Lower leg skin (tissue), 4 donors: ENCODE results near the gene PUS1. TPM values are rescaled to one million over a fixed set of nuclear protein-coding genes. Genes with fewer than 3 reads are reported as not detected.

Experiments used
- DNase-seq, 2 donors: peaks; one replicate each; pipeline ENCODE4 v3.0.0-alpha.2; 2019; ENCODE audit warnings: low spot score in 2 of 2
- H3K4me3 ChIP-seq: fragments of 200-600 bp; sonication (generic); 2 replicates; pipeline ENCODE4 v1.5.1; 2017; ENCODE audit warnings: mild to moderate bottlenecking, low read depth; ENCODE audit not compliant: poor library complexity, severe bottlenecking
- CTCF ChIP-seq, 3 donors: fragments of 450-650 bp; IDR thresholded peaks; one replicate each; pipeline ENCODE4 v1.5.1; 2016; ENCODE audit warnings: antibody characterized with exemption in 3 of 3, mild to moderate bottlenecking in 3 of 3, moderate library complexity in 2 of 3
- POLR2A ChIP-seq, 2 donors: fragments of 450-650 bp; IDR thresholded peaks; one replicate each; pipeline ENCODE4 v1.6.1; 2016 to 2017; ENCODE audit warnings: antibody characterized with exemption in 2 of 2, mild to moderate bottlenecking in 1 of 2, moderate library complexity in 1 of 2
- WGBS, 2 donors: methylation state at CpG; one replicate each; pipeline ENCODE4 v1.1.5; 2018; 5-methylcytosine and 5-hydroxymethylcytosine counted together
- intact Hi-C: fragments of 100-400 bp; cut with DNase I; formaldehyde crosslinking; loops from one replicate; pipeline ENCODE4 v1.15.0; 2023; ENCODE audit warnings: low total_unique reads
- total RNA-seq, 4 donors: library from RNA; depleted of rRNA; stranded (reverse); fragments of >200 nt; gene quantifications; one replicate each; pipeline ENCODE4 v1.1.0, GENCODE V29; 2016

The PUS1 gene
- total RNA-seq, 4 donors from 2014 or later: 8.3 to 36.4 (median 19.0) TPM

GRCh38 chr12:131914179-131914702 lies 14.8 kb upstream of the PUS1 start:
- DNase-seq: no peak
- no peak for TF ChIP-seq POLR2A (IDR thresholded peaks at IDR 0.05)
- TF ChIP-seq CTCF (IDR thresholded peaks at IDR 0.05): no peak
- intact Hi-C loops: no loop called here
- H3K4me3 ChIP-seq: no peak overlapping the region
- 94 to 96% methylated on average over 11 to 12 of the region's 14 CpGs for WGBS, 2 donors

GRCh38 chr12:131915000-131915689 lies 13.9 kb upstream of the PUS1 start:
- H3K4me3 ChIP-seq: no peak overlapping the region
- WGBS, 2 donors: 90 to 91% methylated on average over 18 to 19 of the region's 20 CpGs
- DNase-seq: no peak
- intact Hi-C loops: no loop called here
- TF ChIP-seq POLR2A (IDR thresholded peaks at IDR 0.05): no peak
- no peak for TF ChIP-seq CTCF (IDR thresholded peaks at IDR 0.05)

DNA sequence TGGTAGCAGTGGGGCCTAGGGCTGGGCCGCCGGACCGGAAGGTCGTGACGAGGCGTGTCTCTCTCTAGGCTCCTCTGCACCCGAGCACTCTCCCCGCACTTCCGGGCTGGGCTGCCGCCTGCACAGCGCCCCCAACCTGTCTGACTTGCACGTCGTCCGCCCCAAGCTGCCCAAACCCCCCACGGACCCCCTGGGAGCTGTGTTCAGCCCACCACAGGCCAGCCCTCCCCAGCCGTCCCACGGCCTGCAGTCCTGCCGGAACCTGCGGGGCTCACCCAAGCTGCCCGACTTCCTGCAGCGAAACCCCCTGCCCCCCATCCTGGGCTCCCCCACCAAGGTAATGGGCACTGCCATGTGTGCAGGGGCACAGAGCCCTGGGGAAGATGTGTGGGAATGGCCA lies 13.3 kb upstream of the PUS1 start:
- intact Hi-C loops: no loop called here
- DNase-seq: no peak
- WGBS, 2 donors: 93 to 95% methylated on average over 18 to 21 of the region's 21 CpGs
- H3K4me3 ChIP-seq: no peak overlapping the region
- TF ChIP-seq CTCF (IDR thresholded peaks at IDR 0.05): no peak

DNA sequence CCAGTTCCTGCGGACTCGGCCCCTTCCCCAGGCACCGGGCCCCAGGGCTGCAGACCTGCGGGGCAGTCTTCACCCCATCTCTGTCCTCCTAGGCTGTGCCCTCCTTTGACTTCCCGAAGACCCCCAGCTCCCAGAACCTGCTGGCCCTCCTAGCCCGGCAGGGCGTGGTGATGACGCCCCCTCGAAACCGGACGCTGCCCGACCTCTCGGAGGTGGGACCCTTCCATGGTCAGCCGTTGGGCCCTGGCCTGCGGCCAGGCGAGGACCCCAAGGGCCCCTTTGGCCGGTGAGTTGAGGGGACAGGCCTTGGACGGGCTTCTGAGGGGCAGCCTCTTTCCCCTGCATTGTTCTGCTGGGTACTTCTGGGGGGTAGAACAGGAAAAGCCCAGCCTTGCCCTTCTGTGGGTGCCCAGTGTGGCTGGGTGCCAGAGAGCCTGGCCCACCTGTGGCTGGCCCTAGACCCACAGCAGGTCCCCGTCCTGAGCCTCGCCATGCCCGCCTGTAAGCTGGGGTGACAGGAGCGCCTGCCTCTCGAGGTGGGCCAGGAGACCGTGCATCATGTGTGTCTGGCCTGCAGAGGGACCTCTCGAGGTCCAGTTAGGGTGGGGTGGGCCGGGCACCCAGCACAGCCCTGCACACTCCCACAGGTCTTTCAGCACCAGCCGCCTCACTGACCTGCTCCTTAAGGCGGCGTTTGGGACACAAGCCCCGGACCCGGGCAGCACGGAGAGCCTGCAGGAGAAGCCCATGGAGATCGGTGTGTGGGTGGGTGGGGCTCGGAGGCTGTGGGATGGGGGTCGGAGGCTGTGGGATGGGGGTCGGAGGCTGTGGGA lies 12.6 kb upstream of the PUS1 start:
- TF ChIP-seq CTCF (IDR thresholded peaks at IDR 0.05) (no peak), POLR2A (IDR thresholded peaks at IDR 0.05) (no peak)
- no peak overlapping the region for H3K4me3 ChIP-seq
- 89 to 92% methylated on average over 31 to 35 of the region's 36 CpGs for WGBS, 2 donors
- intact Hi-C loops: no loop called here
- no peak for DNase-seq

GRCh38 chr12:131917139-131917710 lies 11.9 kb upstream of the PUS1 start:
- H3K4me3 ChIP-seq: no peak overlapping the region
- no peak for DNase-seq
- intact Hi-C loops: no loop called here
- 83% methylated on average over 13 to 23 of the region's 31 CpGs for WGBS, 2 donors
- TF ChIP-seq POLR2A (IDR thresholded peaks at IDR 0.05) (no peak), CTCF (IDR thresholded peaks at IDR 0.05) (no peak)
